SJSA1 (cell line): ENCODE results near the gene BTRC. TPM values are rescaled to one million over a fixed set of nuclear protein-coding genes. Genes with fewer than 3 reads are reported as not detected.

Experiments
- DNase-seq, 2 experiments: peaks; one replicate each; pipeline ENCODE4 v3.0.0-alpha.2; 2015 to 2020; ENCODE audit warnings: low spot score in 2 of 2, low read depth in 1 of 2
- H3K27ac ChIP-seq: fragments of 250-450 bp; sonication (Bioruptor Pico); 2 replicates; pipeline ENCODE4 v1.5.1; 2020; ENCODE audit warnings: mild to moderate bottlenecking, moderate library complexity
- H3K27me3 ChIP-seq: fragments of 250-450 bp; sonication (Bioruptor Pico); replicated peaks from 2 replicates; pipeline ENCODE4 v1.5.1; 2020; ENCODE audit warnings: mild to moderate bottlenecking, moderate library complexity
- H3K36me3 ChIP-seq: fragments of 250-450 bp; sonication (Bioruptor Pico); 2 replicates; pipeline ENCODE4 v1.5.1; 2020; ENCODE audit warnings: mild to moderate bottlenecking
- H3K4me1 ChIP-seq: fragments of 250-450 bp; sonication (Bioruptor Pico); replicated peaks from 2 replicates; pipeline ENCODE4 v1.6.1; 2021; ENCODE audit warnings: mild to moderate bottlenecking
- H3K4me3 ChIP-seq: fragments of 250-450 bp; sonication (Bioruptor Pico); 2 replicates; pipeline ENCODE4 v1.5.1; 2020; ENCODE audit warnings: mild to moderate bottlenecking
- H3K9me3 ChIP-seq: fragments of 250-450 bp; sonication (Bioruptor Pico); replicated peaks from 2 replicates; pipeline ENCODE4 v1.5.1; 2020; ENCODE audit warnings: mild to moderate bottlenecking
- total RNA-seq: library from RNA; depleted of rRNA; stranded (reverse); fragments of >200 nt; shearing (Covaris generic); gene quantifications from 2 replicates; pipeline ENCODE4 v1.2.3, GENCODE V29; 2014

The BTRC gene
- total RNA-seq, 1 experiment from 2014 or later, result 11.7 TPM

- Histone ChIP-seq H3K27ac (no peak overlapping the region), H3K9me3 (no peaks in the 10 kb centered on the region)
- no peak for DNase-seq
Measured at GRCh38 chr10:101450277-101451080, 96.5 kb downstream of the BTRC start.

GRCh38 chr10:101451261-101451660 lies 97.3 kb downstream of the BTRC start:
- Histone ChIP-seq H3K9me3 (no peaks in the 10 kb centered on the region), H3K4me3 (no peak overlapping the region), H3K4me1 (0 out of 2 replicates have a peak, but pooled peaks cover 4% of the 10 kb centered on the region), H3K27me3 (0 out of 2 replicates have a peak, but pooled peaks cover 2% of the 10 kb centered on the region), H3K27ac (no peak overlapping the region), H3K36me3 (no peaks in the 10 kb centered on the region)
- no peak for DNase-seq

More at GRCh38 chr10:101450277-101451080, 96.5 kb downstream of the BTRC start:
- Histone ChIP-seq H3K4me1 (0 out of 2 replicates have a peak, but pooled peaks cover 4% of the 10 kb centered on the region), H3K36me3 (no peaks in the 10 kb centered on the region), H3K4me3 (no peak overlapping the region), H3K27me3 (0 out of 2 replicates have a peak, but pooled peaks cover 2% of the 10 kb centered on the region)

GRCh38 chr10:101451667-101452069 lies 97.7 kb downstream of the BTRC start:
- H3K27me3 ChIP-seq, result 0 out of 2 replicates have a peak, but pooled peaks cover 2% of the 10 kb centered on the region
- no peak overlapping the region for H3K4me3 ChIP-seq
- H3K4me1 ChIP-seq, result 0 out of 2 replicates have a peak, but pooled peaks cover 4% of the 10 kb centered on the region
- no peak for DNase-seq
- no peaks in the 10 kb centered on the region for H3K36me3 ChIP-seq
- H3K9me3 ChIP-seq, result no peaks in the 10 kb centered on the region
- no peak overlapping the region for H3K27ac ChIP-seq

- Histone ChIP-seq H3K36me3 (no peaks in the 10 kb centered on the region), H3K27me3 (0 out of 2 replicates have a peak, but pooled peaks cover 2% of the 10 kb centered on the region), H3K9me3 (no peaks in the 10 kb centered on the region), H3K27ac (no peak overlapping the region), H3K4me3 (no peak overlapping the region), H3K4me1 (0 out of 2 replicates have a peak, but pooled peaks cover 4% of the 10 kb centered on the region)
- no peak for DNase-seq
Measured at GRCh38 chr10:101452176-101452575, 98.2 kb downstream of the BTRC start.

- Histone ChIP-seq H3K9me3 (no peaks in the 10 kb centered on the region), H3K4me1 (0 out of 2 replicates have a peak, but pooled peaks cover 4% of the 10 kb centered on the region), H3K27ac (no peak overlapping the region), H3K4me3 (no peak overlapping the region), H3K27me3 (0 out of 2 replicates have a peak, but pooled peaks cover 2% of the 10 kb centered on the region), H3K36me3 (no peaks in the 10 kb centered on the region)
- no peak for DNase-seq
Measured at GRCh38 chr10:101452593-101452992, 98.6 kb downstream of the BTRC start.

GRCh38 chr10:101453318-101453717 lies 99.4 kb downstream of the BTRC start:
- no peak overlapping the region for H3K4me3 ChIP-seq
- H3K4me1 ChIP-seq, result 0 out of 2 replicates have a peak, but pooled peaks cover 4% of the 10 kb centered on the region
- H3K27ac ChIP-seq, result no peak overlapping the region
- 0 out of 2 replicates have a peak, but pooled peaks cover 2% of the 10 kb centered on the region for H3K27me3 ChIP-seq
- H3K36me3 ChIP-seq, result no peaks in the 10 kb centered on the region
- H3K9me3 ChIP-seq, result no peaks in the 10 kb centered on the region
- DNase-seq, result no peak

- Histone ChIP-seq H3K4me3 (no peak overlapping the region), H3K4me1 (0 out of 2 replicates have a peak, but pooled peaks cover 4% of the 10 kb centered on the region), H3K9me3 (no peaks in the 10 kb centered on the region), H3K27me3 (0 out of 2 replicates have a peak, but pooled peaks cover 2% of the 10 kb centered on the region), H3K27ac (no peak overlapping the region), H3K36me3 (no peaks in the 10 kb centered on the region)
- peak in 1 of 2 experiments; percentile 22 for DNase-seq
Measured at GRCh38 chr10:101453791-101454718, 100.1 kb downstream of the BTRC start.

- Histone ChIP-seq H3K4me1 (0 out of 2 replicates have a peak, but pooled peaks cover 2% of the 10 kb centered on the region), H3K27ac (no peak overlapping the region), H3K27me3 (no peaks in the 10 kb centered on the region), H3K36me3 (no peaks in the 10 kb centered on the region), H3K4me3 (no peak overlapping the region), H3K9me3 (no peaks in the 10 kb centered on the region)
- no peak for DNase-seq
Measured at GRCh38 chr10:101458869-101459268, 104.9 kb downstream of the BTRC start.

DNA sequence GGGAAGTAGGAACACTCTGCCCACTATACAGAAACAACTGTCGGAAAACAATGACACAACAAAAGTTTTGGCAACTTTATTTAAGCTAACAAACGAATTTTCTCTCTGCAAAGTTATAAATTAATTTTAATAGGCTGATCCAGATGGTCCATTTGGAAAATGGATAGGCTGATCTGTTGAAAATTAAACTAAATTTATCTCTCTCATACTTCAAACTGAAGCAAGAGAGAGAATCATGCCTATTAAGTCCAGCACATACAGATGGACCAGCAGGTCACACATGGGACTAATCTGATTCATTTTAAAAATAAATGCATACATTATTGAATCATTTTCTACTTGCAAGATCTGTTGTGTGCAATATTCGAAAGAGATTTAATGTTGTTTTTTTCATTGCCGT lies 110.1 kb downstream of the BTRC start:
- H3K27me3 ChIP-seq, result no peaks in the 10 kb centered on the region
- H3K27ac ChIP-seq, result no peak overlapping the region
- no peaks in the 10 kb centered on the region; the same call in 1 of the 2 replicates for H3K9me3 ChIP-seq
- H3K36me3 ChIP-seq, result no peaks in the 10 kb centered on the region
- no peak overlapping the region for H3K4me3 ChIP-seq
- no peak for DNase-seq
- no peaks in the 10 kb centered on the region for H3K4me1 ChIP-seq

GRCh38 chr10:101464599-101464998 lies 110.6 kb downstream of the BTRC start:
- Histone ChIP-seq H3K27ac (no peak overlapping the region), H3K36me3 (no peaks in the 10 kb centered on the region), H3K9me3 (no peaks in the 10 kb centered on the region; the same call in 1 of the 2 replicates), H3K27me3 (no peaks in the 10 kb centered on the region), H3K4me1 (no peaks in the 10 kb centered on the region), H3K4me3 (no peak overlapping the region)
- no peak for DNase-seq

- H3K4me1 ChIP-seq, result no peaks in the 10 kb centered on the region
- no peaks in the 10 kb centered on the region for H3K36me3 ChIP-seq
- H3K9me3 ChIP-seq, result no peaks in the 10 kb centered on the region; the same call in 1 of the 2 replicates
- no peak for DNase-seq
- no peak overlapping the region for H3K27ac ChIP-seq
- no peak overlapping the region for H3K4me3 ChIP-seq
- no peaks in the 10 kb centered on the region for H3K27me3 ChIP-seq
Measured at GRCh38 chr10:101466016-101466912, 112.3 kb downstream of the BTRC start.

- Histone ChIP-seq H3K27me3 (no peaks in the 10 kb centered on the region), H3K4me3 (no peak overlapping the region), H3K9me3 (no peaks in the 10 kb centered on the region; the same call in 1 of the 2 replicates), H3K27ac (no peak overlapping the region), H3K4me1 (no peaks in the 10 kb centered on the region), H3K36me3 (no peaks in the 10 kb centered on the region)
- peak in 1 of 2 experiments; percentile 50 for DNase-seq
Measured at GRCh38 chr10:101467286-101467770, 113.4 kb downstream of the BTRC start.
